Measurements from ENCODE around the gene TRIM14.
"Not testable (repeated sequence)": the region's sequence is repeated elsewhere in the genome, so short reads cannot be mapped to it uniquely, and the experiment has no call there.

GRCh38 chr9:98117097-98117496, 1.9 kb downstream of the TRIM14 start:
- not testable (repeated sequence) for TF ChIP-seq POLR2A (IDR thresholded peaks at IDR 0.05; ENCODE audit: extremely low read depth, insufficient read length); CTCF (IDR thresholded peaks at IDR 0.05; ENCODE audit: low read depth, low read length); MYC (IDR thresholded peaks at IDR 0.05; ENCODE audit: low read depth, low read length); MAX (IDR thresholded peaks at IDR 0.05; ENCODE audit: low read depth, low read length)
